ENCODE data around the gene GNAL.

DNA sequence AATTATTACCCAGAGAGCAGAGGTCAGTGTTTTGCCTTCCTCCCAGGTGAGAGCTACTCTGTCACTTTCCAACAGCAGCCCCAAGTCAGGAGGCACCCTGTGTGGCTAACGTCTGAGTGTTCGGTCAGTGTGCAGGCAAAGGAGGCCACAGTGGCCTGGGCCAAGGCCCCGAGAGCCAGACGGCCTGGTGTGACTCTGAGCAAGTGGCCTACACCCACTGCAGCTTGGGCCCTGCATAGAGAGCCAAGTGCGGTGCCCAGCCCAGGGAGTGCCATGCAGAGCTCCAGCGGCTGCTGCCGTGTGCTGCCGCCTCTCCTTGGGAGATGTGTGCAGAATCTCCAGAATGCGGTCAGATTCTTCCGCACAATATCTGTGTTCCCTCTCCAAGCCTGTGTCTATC lies 70.4 kb downstream of the GNAL start:
- TF ChIP-seq EZH2 (IDR thresholded peaks at IDR 0.05; ENCODE audit: borderline replicate concordance, low read depth, low read length, severe bottlenecking), result no peak
- TF ChIP-seq, protein P1, sequence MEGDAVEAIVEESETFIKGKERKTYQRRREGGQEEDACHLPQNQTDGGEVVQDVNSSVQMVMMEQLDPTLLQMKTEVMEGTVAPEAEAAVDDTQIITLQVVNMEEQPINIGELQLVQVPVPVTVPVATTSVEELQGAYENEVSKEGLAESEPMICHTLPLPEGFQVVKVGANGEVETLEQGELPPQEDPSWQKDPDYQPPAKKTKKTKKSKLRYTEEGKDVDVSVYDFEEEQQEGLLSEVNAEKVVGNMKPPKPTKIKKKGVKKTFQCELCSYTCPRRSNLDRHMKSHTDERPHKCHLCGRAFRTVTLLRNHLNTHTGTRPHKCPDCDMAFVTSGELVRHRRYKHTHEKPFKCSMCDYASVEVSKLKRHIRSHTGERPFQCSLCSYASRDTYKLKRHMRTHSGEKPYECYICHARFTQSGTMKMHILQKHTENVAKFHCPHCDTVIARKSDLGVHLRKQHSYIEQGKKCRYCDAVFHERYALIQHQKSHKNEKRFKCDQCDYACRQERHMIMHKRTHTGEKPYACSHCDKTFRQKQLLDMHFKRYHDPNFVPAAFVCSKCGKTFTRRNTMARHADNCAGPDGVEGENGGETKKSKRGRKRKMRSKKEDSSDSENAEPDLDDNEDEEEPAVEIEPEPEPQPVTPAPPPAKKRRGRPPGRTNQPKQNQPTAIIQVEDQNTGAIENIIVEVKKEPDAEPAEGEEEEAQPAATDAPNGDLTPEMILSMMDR (IDR thresholded peaks at IDR 0.05; ENCODE audit: borderline replicate concordance, extremely low read depth, low read length, poor library complexity, severe bottlenecking), result no peak

Data from DND-41 (cell line).